ENCODE data around the gene LOXHD1. TPM values are rescaled to one million over a fixed set of nuclear protein-coding genes. Genes with fewer than 3 reads are reported as not detected.

Gene LOXHD1
- total RNA-seq, 1 experiment from 2014 or later: not detected

- H3K27me3 Mint-ChIP-seq (ENCODE audit: insufficient read depth, unreplicated experiment): peaks cover 6% of the 10 kb centered on the region
- Histone ChIP-seq H3K4me3 (ENCODE audit: low read depth, low read length) (no peak overlapping the region), H3K4me1 (no peaks in the 10 kb centered on the region), H3K9me3 (no peaks in the 10 kb centered on the region), H3K36me3 (ENCODE audit: control insufficient read depth, insufficient read depth, low read length) (no peaks in the 10 kb centered on the region), H3K27me3 (replicated peaks; ENCODE audit: control insufficient read depth, insufficient read depth, low read length) (no peaks in the 10 kb centered on the region)
- ChIA-PET POLR2A (no interaction called here), CTCF (no interaction called here)
- intact Hi-C loops (cut with micrococcal nuclease; ENCODE audit: unreplicated experiment): no loop called here
- BruUV-seq (replicated peaks): no TSS peak
- H3K4me1 Mint-ChIP-seq (ENCODE audit: low read depth, unreplicated experiment): no peaks in the 10 kb centered on the region
- H3K36me3 Mint-ChIP-seq (ENCODE audit: insufficient read depth, unreplicated experiment): no peaks in the 10 kb centered on the region
- no peaks in the 10 kb centered on the region for H3K9me3 Mint-ChIP-seq (ENCODE audit: unreplicated experiment)
- no peak for TF ChIP-seq CTCF (IDR thresholded peaks at IDR 0.05; ENCODE audit: insufficient read depth in 1 of 2, low read depth in 1 of 2, low read length in 1 of 2, severe bottlenecking in 1 of 2, unreplicated experiment in 1 of 2)
- H3K4me3 Mint-ChIP-seq (ENCODE audit: unreplicated experiment): no peak overlapping the region
- DNase-seq: no peak
- no peak overlapping the region for H3K27ac Mint-ChIP-seq (ENCODE audit: unreplicated experiment)
These were observed 208.0 kb downstream of the LOXHD1 start for GRCh38 chr18:46449033-46449432.

GRCh38 chr18:46448347-46448746, 208.7 kb downstream of the LOXHD1 start:
- no peaks in the 10 kb centered on the region for H3K9me3 Mint-ChIP-seq (ENCODE audit: unreplicated experiment)
- Histone ChIP-seq H3K4me3 (ENCODE audit: low read depth, low read length) (no peak overlapping the region), H3K27me3 (replicated peaks; ENCODE audit: control insufficient read depth, insufficient read depth, low read length) (no peaks in the 10 kb centered on the region), H3K4me1 (no peaks in the 10 kb centered on the region), H3K36me3 (ENCODE audit: control insufficient read depth, insufficient read depth, low read length) (no peaks in the 10 kb centered on the region), H3K9me3 (no peaks in the 10 kb centered on the region)
- H3K27me3 Mint-ChIP-seq (ENCODE audit: insufficient read depth, unreplicated experiment): peaks cover 6% of the 10 kb centered on the region
- no peak overlapping the region for H3K4me3 Mint-ChIP-seq (ENCODE audit: unreplicated experiment)
- intact Hi-C loops (cut with micrococcal nuclease; ENCODE audit: unreplicated experiment): no loop called here
- POLR2A ChIA-PET: no interaction called here
- BruUV-seq (replicated peaks): no TSS peak
- no peaks in the 10 kb centered on the region for H3K4me1 Mint-ChIP-seq (ENCODE audit: low read depth, unreplicated experiment)
- H3K27ac Mint-ChIP-seq (ENCODE audit: unreplicated experiment): no peak overlapping the region
- H3K36me3 Mint-ChIP-seq (ENCODE audit: insufficient read depth, unreplicated experiment): no peaks in the 10 kb centered on the region
- no peak for DNase-seq
- TF ChIP-seq CTCF (IDR thresholded peaks at IDR 0.05; ENCODE audit: insufficient read depth in 1 of 2, low read depth in 1 of 2, low read length in 1 of 2, severe bottlenecking in 1 of 2, unreplicated experiment in 1 of 2): no peak
- CTCF ChIA-PET: interaction anchor here (0.7 kb wide), 1 partner anchor 55 kb away, joined by 4 read pairs; no protein-coding TSS in a partner anchor

GRCh38 chr18:46447792-46448191, 209.2 kb downstream of the LOXHD1 start:
- intact Hi-C loops (cut with micrococcal nuclease; ENCODE audit: unreplicated experiment): no loop called here
- Histone ChIP-seq H3K4me1 (no peaks in the 10 kb centered on the region), H3K4me3 (ENCODE audit: low read depth, low read length) (no peak overlapping the region), H3K9me3 (no peaks in the 10 kb centered on the region), H3K27me3 (replicated peaks; ENCODE audit: control insufficient read depth, insufficient read depth, low read length) (no peaks in the 10 kb centered on the region), H3K36me3 (ENCODE audit: control insufficient read depth, insufficient read depth, low read length) (no peaks in the 10 kb centered on the region)
- H3K4me1 Mint-ChIP-seq (ENCODE audit: low read depth, unreplicated experiment): no peaks in the 10 kb centered on the region
- ChIA-PET POLR2A (no interaction called here), CTCF (interaction anchor here (0.7 kb wide), 1 partner anchor 55 kb away, joined by 4 read pairs; no protein-coding TSS in a partner anchor)
- H3K27me3 Mint-ChIP-seq (ENCODE audit: insufficient read depth, unreplicated experiment): peaks cover 11% of the 10 kb centered on the region
- no peaks in the 10 kb centered on the region for H3K36me3 Mint-ChIP-seq (ENCODE audit: insufficient read depth, unreplicated experiment)
- TF ChIP-seq CTCF (IDR thresholded peaks at IDR 0.05; ENCODE audit: insufficient read depth in 1 of 2, low read depth in 1 of 2, low read length in 1 of 2, severe bottlenecking in 1 of 2, unreplicated experiment in 1 of 2): no peak
- no peaks in the 10 kb centered on the region for H3K9me3 Mint-ChIP-seq (ENCODE audit: unreplicated experiment)
- BruUV-seq (replicated peaks): no TSS peak
- DNase-seq: no peak
- no peak overlapping the region for H3K4me3 Mint-ChIP-seq (ENCODE audit: unreplicated experiment)
- H3K27ac Mint-ChIP-seq (ENCODE audit: unreplicated experiment): no peak overlapping the region

Data from Caco-2 (cell line).